ENCODE data around the gene CEACAM1.

Gene CEACAM1

DNA sequence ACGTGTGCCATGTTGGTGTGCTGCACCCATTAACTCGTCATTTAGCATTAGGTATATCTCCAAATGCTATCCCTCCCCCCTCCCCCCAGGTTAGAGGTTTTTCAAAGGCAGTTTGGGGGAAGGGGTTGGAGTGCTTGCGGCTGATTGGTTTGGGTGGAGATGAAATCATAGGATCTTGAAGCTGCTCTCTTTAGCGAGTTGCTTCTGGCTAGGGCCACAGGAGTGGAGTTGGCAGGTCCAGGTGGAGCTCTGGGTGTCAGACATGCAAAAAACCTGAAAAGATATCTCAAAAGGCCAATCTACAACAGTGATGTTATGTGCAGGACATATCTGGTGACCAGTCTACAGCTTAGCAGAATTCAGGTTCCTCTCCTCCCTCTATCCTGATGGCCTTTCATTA lies 52.9 kb downstream of the CEACAM1 start:
- TF ChIP-seq, protein P1, sequence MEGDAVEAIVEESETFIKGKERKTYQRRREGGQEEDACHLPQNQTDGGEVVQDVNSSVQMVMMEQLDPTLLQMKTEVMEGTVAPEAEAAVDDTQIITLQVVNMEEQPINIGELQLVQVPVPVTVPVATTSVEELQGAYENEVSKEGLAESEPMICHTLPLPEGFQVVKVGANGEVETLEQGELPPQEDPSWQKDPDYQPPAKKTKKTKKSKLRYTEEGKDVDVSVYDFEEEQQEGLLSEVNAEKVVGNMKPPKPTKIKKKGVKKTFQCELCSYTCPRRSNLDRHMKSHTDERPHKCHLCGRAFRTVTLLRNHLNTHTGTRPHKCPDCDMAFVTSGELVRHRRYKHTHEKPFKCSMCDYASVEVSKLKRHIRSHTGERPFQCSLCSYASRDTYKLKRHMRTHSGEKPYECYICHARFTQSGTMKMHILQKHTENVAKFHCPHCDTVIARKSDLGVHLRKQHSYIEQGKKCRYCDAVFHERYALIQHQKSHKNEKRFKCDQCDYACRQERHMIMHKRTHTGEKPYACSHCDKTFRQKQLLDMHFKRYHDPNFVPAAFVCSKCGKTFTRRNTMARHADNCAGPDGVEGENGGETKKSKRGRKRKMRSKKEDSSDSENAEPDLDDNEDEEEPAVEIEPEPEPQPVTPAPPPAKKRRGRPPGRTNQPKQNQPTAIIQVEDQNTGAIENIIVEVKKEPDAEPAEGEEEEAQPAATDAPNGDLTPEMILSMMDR (IDR thresholded peaks at IDR 0.05): no peak
- H3K4me3 ChIP-seq (ENCODE audit: low read depth in 1 of 2, low read length in 1 of 2): no peak overlapping the region
- H3K4me1 ChIP-seq (ENCODE audit: control insufficient read depth in 1 of 2, insufficient read depth in 1 of 2, low read depth in 1 of 2, low read length in 1 of 2): peaks cover 25 to 27% of the 10 kb centered on the region in 2 experiments
- no peaks in the 10 kb centered on the region for H3K36me3 ChIP-seq
- H3K27ac ChIP-seq: no peak overlapping the region
- no peaks in the 10 kb centered on the region for H3K27me3 ChIP-seq
- H3K9me3 ChIP-seq: no peaks in the 10 kb centered on the region

DNA sequence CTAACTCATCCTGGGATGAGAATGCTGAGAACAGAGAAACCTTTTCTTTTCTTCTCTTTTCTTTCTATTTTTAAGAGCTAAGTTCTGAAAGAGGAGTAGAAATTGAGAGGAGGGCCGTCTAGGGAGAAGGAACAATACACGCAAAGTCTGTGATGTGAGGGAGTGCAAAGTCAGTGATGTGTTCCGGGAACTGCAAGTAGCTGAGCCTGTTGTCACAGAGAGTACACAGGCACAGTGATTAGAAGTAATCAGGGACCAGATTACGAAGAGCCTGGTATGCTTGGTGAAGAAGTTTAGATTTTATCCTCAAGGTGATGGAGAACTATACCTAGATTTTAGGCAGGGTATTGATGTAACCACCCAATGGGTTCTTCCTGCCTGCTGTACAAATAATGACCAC lies 53.5 kb downstream of the CEACAM1 start:
- TF ChIP-seq, protein P1 (IDR thresholded peaks at IDR 0.05): no peak
- no peaks in the 10 kb centered on the region for H3K27me3 ChIP-seq

DNA sequence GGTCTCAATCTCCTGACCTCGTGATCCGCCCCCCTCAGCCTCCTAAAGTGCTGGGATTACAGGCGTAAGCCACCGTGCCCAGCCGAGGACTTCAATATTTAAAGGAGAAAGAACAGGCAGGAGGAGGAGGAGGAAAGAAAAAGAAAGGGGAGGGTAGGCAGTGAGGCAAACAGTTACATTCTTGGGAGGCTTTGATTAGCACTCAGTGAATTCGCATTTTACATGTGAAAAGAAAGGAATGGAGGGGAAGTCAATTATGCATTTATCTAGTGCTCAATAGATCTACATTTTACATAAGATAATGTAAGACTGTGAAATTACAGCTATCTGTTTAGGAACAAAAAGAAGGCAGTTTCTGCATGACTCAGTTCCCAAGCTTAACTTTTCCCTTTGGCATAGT lies 54.6 kb downstream of the CEACAM1 start:
- H3K36me3 ChIP-seq: no peaks in the 10 kb centered on the region

More for the DNA sequence above, 53.5 kb downstream of the CEACAM1 start:
- Histone ChIP-seq H3K4me3 (ENCODE audit: low read depth in 1 of 2, low read length in 1 of 2) (no peak overlapping the region), H3K4me1 (ENCODE audit: control insufficient read depth in 1 of 2, insufficient read depth in 1 of 2, low read depth in 1 of 2, low read length in 1 of 2) (peaks cover 25 to 26% of the 10 kb centered on the region in 2 experiments), H3K27ac (no peak overlapping the region), H3K9me3 (no peaks in the 10 kb centered on the region), H3K36me3 (no peaks in the 10 kb centered on the region)

DNA sequence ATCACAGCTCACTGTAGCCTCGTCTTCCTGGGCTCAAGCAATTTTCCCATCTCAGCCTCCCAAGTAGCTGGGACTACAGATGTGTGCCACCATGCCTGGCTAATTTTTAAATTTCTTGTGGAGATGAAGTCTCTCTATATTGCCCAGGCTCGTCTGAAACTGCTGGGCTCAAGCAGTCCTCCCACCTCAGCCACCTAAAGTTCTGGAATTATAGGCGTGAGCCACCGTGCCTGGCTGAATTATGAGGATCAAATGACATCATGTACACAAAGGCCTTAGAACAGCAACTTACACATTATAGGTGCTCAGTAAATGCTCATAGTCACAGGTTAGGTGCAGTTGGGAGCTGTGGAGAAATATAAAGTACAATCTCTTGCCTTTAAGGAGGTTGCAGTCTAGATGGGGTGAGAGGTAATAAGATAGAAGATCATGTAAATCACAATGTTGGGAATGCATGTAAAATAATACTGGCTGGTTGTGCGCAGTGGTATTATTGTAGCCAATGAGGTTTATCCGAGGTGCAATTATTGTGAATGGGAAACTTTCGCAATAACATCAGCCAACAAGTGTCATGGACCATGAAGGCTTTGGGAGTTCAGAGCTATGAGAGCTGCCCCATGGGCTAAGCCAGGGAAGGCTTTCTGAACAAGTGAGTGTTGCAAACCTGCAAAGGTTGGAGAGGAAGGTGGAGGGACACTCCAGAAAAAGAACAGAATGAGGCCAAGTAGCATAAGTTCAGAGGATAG lies 55.7 kb downstream of the CEACAM1 start:
- TF ChIP-seq, protein P1 (IDR thresholded peaks at IDR 0.05): no peak
- Histone ChIP-seq H3K27ac (no peak overlapping the region), H3K9me3 (no peaks in the 10 kb centered on the region), H3K36me3 (no peaks in the 10 kb centered on the region), H3K4me3 (ENCODE audit: low read depth in 1 of 2, low read length in 1 of 2) (no peak overlapping the region), H3K4me1 (ENCODE audit: control insufficient read depth in 1 of 2, insufficient read depth in 1 of 2, low read depth in 1 of 2, low read length in 1 of 2) (peaks cover 21 to 26% of the 10 kb centered on the region in 2 experiments), H3K27me3 (no peaks in the 10 kb centered on the region)

More for the DNA sequence above, 54.6 kb downstream of the CEACAM1 start:
- TF ChIP-seq, protein P1 (IDR thresholded peaks at IDR 0.05): no peak
- H3K27ac ChIP-seq: no peak overlapping the region
- H3K9me3 ChIP-seq: no peaks in the 10 kb centered on the region
- no peaks in the 10 kb centered on the region for H3K27me3 ChIP-seq
- no peak overlapping the region for H3K4me3 ChIP-seq (ENCODE audit: low read depth in 1 of 2, low read length in 1 of 2)
- H3K4me1 ChIP-seq (ENCODE audit: control insufficient read depth in 1 of 2, insufficient read depth in 1 of 2, low read depth in 1 of 2, low read length in 1 of 2): peaks cover 22 to 23% of the 10 kb centered on the region in 2 experiments

DNA sequence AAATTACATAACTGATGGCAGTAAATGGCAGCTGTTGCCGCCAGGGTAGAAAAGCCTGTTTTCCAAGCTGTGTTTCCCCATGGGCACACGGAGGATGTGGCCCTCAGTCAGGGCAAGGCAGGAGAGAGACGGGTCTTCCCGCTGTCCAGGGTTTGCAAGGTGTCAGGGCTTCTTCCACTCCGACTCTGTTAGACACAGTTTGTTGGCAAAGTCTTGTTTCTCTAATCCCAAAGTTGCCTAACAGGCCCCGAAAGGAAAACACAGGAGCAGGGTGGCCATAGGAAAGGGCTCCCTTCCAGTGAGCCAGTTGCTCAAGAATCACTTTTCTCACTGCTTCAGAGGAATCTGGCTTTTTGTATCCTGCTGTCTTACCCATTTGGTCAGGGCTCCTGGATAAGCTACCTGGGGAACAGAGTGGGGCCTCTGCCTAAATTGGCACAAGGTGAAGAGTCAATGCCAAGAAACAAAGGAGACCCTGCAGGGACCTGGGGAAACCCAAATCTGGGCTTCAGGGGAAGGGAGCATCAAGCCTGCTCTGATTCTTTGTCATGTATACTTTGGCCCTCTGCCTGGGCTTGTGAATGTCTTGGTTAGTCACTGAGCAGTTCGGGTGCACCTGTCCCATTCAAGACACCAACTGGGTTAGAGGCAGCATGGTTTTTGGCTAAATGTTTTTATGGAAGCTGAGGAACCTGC lies 56.6 kb downstream of the CEACAM1 start:
- Histone ChIP-seq H3K4me3 (ENCODE audit: low read depth in 1 of 2, low read length in 1 of 2) (no peak overlapping the region), H3K9me3 (no peaks in the 10 kb centered on the region), H3K4me1 (ENCODE audit: control insufficient read depth in 1 of 2, insufficient read depth in 1 of 2, low read depth in 1 of 2, low read length in 1 of 2) (peaks cover 29 to 35% of the 10 kb centered on the region in 2 experiments), H3K36me3 (no peaks in the 10 kb centered on the region), H3K27ac (no peak overlapping the region), H3K27me3 (no peaks in the 10 kb centered on the region)
- TF ChIP-seq, protein P1 (IDR thresholded peaks at IDR 0.05): no peak
